ENCODE results near the gene CDK2. TPM values are rescaled to one million over a fixed set of nuclear protein-coding genes. Genes with fewer than 3 reads are reported as not detected.

The CDK2 gene
- total and polyA plus RNA-seq, 2 of the 4 experiments (the other 2 are of a cell fraction), result 42.5 to 61.7 TPM

- Histone ChIP-seq H3K4me2 (ENCODE audit: low read depth, low read length) (no peak overlapping the region; the same call in 1 of the 2 replicates), H2AK5ac (ENCODE audit: low read depth, low read length) (no peak overlapping the region), H3K4me1 (ENCODE audit: control insufficient read depth, insufficient read depth, low read length) (peaks cover 17% of the 10 kb centered on the region), H2AK9ac (replicated peaks; ENCODE audit: low read depth, low read length, poor library complexity) (peak overlapping the region; percentile 44), H3K18ac (ENCODE audit: low read depth, low read length) (no peak overlapping the region), H3K9me1 (ENCODE audit: insufficient read depth, low read length) (peaks cover 16% of the 10 kb centered on the region), H2BK20ac (ENCODE audit: low read depth, low read length) (no peak overlapping the region), H2AFZ (replicated peaks; ENCODE audit: low read length, poor library complexity) (peak overlapping the region; percentile 71), H2BK5ac (ENCODE audit: low read depth, low read length, poor library complexity, severe bottlenecking) (no peak overlapping the region), H3K36me3 (ENCODE audit: control insufficient read depth, insufficient read depth, low read length) (peaks cover 19% of the 10 kb centered on the region), H4K5ac (ENCODE audit: low read depth, low read length) (no peak overlapping the region), H3K4ac (ENCODE audit: low read depth, low read length) (no peak overlapping the region), H3K4me3 (ENCODE audit: insufficient read depth, low read depth, low read length) (no peak overlapping the region), H4K8ac (ENCODE audit: low read depth in 2 of 2, low read length in 2 of 2) (no peak overlapping the region; a peak in 1 of 4 replicates), H3K9ac (ENCODE audit: low read depth, low read length) (no peak overlapping the region), H3K23ac (ENCODE audit: low read depth, low read length) (no peak overlapping the region), H3K27me3 (ENCODE audit: control insufficient read depth, insufficient read depth, low read length) (no peaks in the 10 kb centered on the region), H3K79me1 (ENCODE audit: low read depth in 1 of 2, low read length in 2 of 2) (peaks cover 27 to 79% of the 10 kb centered on the region in 2 experiments), H2BK120ac (ENCODE audit: low read depth, low read length) (no peak overlapping the region), H3K56ac (ENCODE audit: extremely low read depth, insufficient read depth, low read length) (no peak overlapping the region), H3K27ac (ENCODE audit: insufficient read depth, low read length) (no peak overlapping the region), H3K9me3 (ENCODE audit: control insufficient read depth, insufficient read depth, low read length) (no peaks in the 10 kb centered on the region), H4K20me1 (ENCODE audit: insufficient read depth, low read length) (no peaks in the 10 kb centered on the region), H2BK15ac (ENCODE audit: low read depth, low read length) (no peak overlapping the region), H4K91ac (ENCODE audit: insufficient read depth, low read depth, low read length) (no peak overlapping the region), H3K14ac (replicated peaks; ENCODE audit: low read depth, low read length) (no peak overlapping the region)
- BruUV-seq (replicated peaks), result no TSS peak
- ChIA-PET POLR2A (ENCODE audit: unreplicated experiment) (no interaction called here), CTCF (interaction anchor here (0.9 kb wide), 1 partner anchor 192 kb away, joined by 3 read pairs; the partner anchor contains the start of gene GDF11)
- in situ Hi-C loops (cut with MboI; ENCODE audit: low sequenced_read_pairs), result no loop called here
- ATAC-seq (ENCODE audit: low read depth) (no peak), DNase-seq (no peak)
- intact Hi-C loops (cut with micrococcal nuclease), result no loop called here
- dilution Hi-C loops (cut with HindIII; ENCODE audit: low sequenced_read_pairs, unreplicated experiment), result no loop called here
- 20% methylated on average over 1 of the region's 26 CpGs; no CpG with 5 or more reads in 1 of the 2 experiments for WGBS, 2 experiments (ENCODE audit: extremely low coverage in 2 of 2, insufficient read length in 1 of 2)
- TF ChIP-seq POLR2A (IDR thresholded peaks at IDR 0.05; ENCODE audit: low read depth, low read length) (no peak), MAZ (IDR thresholded peaks at IDR 0.05; ENCODE audit: borderline replicate concordance, low read depth, low read length) (no peak), USF2 (IDR thresholded peaks at IDR 0.05; ENCODE audit: low read depth, low read length) (no peak), FOS (IDR thresholded peaks at IDR 0.05; ENCODE audit: low read depth, low read length) (no peak), RCOR1 (IDR thresholded peaks at IDR 0.05; ENCODE audit: insufficient replicate concordance, low read length) (no peak), RFX5 (IDR thresholded peaks at IDR 0.05; ENCODE audit: low read depth, low read length) (no peak), MXI1 (IDR thresholded peaks at IDR 0.05; ENCODE audit: borderline replicate concordance, low read depth, low read length) (no peak), CHD1 (IDR thresholded peaks at IDR 0.05; ENCODE audit: low read depth, low read length) (no peak), BHLHE40 (IDR thresholded peaks at IDR 0.05; ENCODE audit: low read depth, low read length) (no peak), SMC3 (IDR thresholded peaks at IDR 0.05; ENCODE audit: low read depth, low read length) (no peak), CEBPB (IDR thresholded peaks at IDR 0.05; ENCODE audit: low read depth, low read length) (no peak), CTCF (conservative IDR thresholded peaks at IDR 0.05; ENCODE audit: low read depth, low read length) (no peak), ELK1 (IDR thresholded peaks at IDR 0.05; ENCODE audit: borderline replicate concordance, low read depth, low read length) (no peak), NFE2L2 (IDR thresholded peaks at IDR 0.05; ENCODE audit: low read depth, low read length) (no peak), RAD21 (IDR thresholded peaks at IDR 0.05; ENCODE audit: low read length) (no peak), MAFK (IDR thresholded peaks at IDR 0.05; ENCODE audit: low read depth, low read length) (no peak)
These were observed 30.9 kb upstream of the CDK2 start for GRCh38 chr12:55935738-55936151.
